Activated gamma-delta T cell treated with anti-CD3 and anti-CD28 coated beads, Interleukin-2, amount 50 U/mL, for 16 hours (primary cell): ENCODE data around the gene PFAS.

Experiments used
- DNase-seq: peaks from one replicate; pipeline ENCODE4 v3.0.0-alpha.2; 2020; ENCODE audit warnings: low read depth

The PFAS gene

GRCh38 chr17:8267480-8268147 lies 18.5 kb downstream of the PFAS start:
- DNase-seq = no peak

DNA sequence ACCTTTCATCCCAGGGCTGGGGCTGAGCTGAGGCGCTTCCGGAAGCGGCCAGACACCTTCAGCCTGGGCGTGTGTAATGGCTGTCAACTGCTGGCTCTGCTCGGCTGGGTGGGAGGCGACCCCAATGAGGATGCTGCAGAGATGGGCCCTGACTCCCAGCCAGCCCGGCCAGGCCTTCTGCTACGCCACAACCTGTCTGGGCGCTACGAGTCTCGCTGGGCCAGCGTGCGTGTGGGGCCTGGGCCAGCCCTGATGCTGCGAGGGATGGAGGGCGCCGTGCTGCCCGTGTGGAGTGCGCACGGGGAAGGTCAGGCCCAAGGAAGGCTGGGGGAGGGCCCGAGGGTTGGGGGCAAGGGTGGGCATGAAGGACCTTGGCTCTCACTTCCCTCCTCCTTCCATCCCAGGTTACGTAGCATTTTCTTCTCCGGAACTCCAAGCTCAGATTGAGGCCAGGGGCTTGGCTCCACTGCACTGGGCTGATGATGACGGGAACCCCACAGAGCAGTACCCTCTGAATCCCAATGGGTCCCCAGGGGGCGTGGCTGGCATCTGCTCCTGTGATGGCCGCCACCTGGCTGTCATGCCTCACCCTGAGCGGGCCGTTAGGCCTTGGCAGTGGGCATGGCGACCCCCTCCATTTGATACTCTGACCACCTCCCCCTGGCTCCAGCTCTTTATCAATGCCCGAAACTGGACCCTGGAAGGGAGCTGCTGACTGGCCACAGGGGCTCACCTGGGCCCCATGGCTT lies 19.6 kb downstream of the PFAS start:
- no peak for DNase-seq

DNA sequence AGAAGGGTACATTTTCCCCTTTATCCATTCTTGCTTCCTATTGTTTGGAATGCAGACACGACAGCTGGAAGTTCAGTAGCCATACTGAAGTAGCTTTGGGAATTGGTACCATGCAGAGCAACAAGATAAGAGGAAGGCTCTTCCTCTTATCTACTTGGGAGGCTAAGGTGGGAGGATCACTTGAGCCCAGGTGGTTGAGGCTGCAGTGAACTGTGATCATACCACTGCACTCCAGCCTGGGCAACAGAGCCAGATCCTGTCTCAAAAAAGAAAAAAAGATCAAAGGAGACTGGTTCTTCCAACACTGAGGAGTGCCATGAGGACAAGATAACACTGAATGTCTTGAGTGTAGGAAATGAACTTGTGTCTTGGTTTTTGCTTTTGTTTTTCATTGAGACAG lies 23.3 kb downstream of the PFAS start:
- no peak for DNase-seq

DNA sequence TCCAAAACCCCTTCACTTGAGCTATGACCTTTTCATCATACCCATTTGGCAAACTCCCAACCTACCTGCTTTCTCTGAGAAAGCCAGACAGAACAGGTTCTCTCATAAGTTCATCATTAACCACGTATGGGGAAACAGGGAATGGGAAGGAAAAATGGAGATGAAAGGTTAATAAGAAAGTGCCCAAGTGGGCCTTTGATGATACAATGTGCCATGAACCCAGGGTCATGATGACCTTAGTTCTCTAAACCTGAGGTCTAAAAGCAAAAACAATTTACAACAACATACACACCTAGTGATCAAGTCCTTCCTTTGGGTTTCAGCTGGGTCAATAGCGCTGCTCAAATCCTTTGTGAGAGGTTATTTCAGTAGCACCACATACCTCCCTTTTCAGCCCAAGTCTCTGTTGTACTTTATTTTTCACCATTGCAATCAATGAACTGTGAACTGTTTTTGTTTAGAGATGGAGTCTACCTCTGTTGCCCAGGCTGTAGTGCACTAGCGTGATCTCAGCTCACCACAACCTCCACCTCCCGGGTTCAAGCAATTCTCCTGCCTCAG lies 24.9 kb downstream of the PFAS start:
- DNase-seq = no peak

DNA sequence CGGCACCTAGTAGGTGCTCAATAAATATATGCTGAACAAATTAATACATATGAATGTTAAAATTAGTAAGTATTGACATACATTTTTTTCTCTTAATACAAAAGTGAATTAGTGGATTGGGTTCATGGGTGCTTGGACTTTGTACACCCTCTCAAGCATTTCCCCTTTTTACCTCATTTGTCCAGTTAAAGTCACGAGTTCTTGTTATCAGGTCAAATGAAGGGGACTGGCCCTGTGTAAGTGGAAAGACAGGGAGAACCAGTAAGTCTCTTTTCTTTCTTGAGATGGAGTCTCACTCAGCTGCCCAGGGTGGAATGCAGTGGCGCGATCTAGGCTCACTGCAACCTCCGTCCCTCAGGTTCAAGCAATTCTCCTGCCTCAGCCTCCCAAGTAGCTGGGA lies 25.7 kb downstream of the PFAS start:
- DNase-seq = no peak

GRCh38 chr17:8275421-8276290 lies 26.6 kb downstream of the PFAS start:
- no peak for DNase-seq

DNA sequence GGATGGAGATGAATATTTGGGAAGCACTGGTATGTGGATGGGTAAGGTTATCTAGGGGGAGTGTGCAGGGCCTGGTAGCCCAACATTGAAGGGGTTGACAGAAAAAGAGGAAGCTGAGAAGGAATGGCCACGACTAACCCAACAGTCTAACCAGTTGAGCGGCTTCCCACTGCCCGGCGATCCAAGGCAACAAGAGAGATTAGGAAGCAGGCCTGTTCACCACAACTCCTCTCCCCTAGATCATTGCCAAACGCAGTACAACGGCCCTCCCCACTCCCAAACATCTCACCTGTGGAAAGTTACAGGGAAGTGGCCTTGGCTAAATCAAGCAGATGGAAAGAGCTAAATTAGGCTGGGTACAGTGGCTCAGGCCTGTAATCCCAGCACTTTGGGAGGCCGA lies 28.2 kb downstream of the PFAS start:
- no peak for DNase-seq

DNA sequence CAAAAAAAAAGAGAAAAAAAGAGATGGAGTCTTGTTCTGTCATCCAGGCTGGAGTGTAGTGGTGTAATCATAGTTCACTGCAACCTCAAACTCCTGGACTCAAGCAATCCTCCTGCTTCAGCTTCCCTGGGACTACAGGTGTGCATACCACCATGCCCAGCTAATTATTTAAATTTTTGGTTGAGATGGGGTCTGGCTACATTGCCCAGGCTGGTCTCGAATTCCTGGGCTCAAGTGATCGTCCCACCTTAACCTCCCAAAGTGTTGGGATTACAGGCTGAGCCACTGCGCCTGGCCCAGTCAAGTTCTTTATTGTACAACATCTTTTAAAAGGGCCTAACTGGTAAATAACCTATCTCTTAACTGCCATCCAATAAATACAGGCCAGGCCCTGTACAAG lies 33.3 kb downstream of the PFAS start:
- no peak for DNase-seq

DNA sequence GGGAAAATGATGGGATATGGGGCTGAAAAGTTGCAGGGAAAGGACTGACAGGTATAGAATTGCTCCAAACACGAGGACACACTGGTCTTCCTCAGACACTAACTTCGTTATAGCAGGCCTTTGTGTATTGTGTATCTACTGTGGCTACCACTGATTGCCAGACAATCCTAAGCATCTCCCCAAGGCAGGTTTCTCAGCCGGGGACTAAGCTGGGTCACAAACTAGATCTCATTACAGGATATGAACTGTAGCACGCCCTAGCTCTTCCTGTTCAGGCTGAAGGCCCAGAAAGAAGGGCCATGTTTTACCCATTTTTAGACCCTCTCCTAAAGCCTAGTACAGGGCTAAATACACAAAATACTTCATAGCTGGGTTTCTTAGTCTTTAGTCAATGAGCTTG lies 34.3 kb downstream of the PFAS start:
- DNase-seq = no peak

- DNase-seq = no peak
These were observed 35.0 kb downstream of the PFAS start for GRCh38 chr17:8284126-8284525.

GRCh38 chr17:8285270-8286181 lies 36.4 kb downstream of the PFAS start:
- no peak for DNase-seq

DNA sequence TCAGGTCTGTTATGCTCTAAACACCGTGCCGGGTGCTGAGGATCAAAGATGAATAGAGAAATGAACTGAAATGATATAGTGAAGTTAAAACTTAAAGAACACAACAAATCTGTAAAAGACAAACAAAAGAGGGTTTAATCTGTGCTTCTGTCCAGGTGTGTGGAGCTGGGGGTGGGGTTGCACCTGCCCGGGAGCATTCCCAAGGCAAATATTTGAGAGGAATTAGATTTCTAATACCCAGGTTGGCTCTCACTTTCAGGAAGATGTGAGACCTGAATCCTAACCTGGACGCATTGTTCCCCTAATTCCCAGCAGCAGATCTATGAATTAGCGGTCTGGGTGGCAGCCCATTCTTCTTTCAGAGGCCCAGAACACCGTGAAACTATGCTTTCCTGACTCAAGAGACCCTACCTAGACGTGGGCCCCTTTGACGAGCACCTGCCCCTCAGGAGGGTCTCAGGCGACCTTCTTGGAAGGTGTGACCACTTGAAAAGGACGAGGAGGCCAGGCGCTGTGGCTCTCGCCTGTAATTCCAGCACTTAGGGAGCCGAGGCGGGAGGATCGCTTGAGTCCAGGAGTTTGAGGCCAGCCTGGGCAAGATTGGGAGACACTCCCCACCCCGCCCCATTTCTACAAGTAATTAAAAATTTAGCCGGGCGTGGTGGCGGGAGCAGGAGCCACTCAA lies 38.7 kb downstream of the PFAS start:
- DNase-seq = no peak

- DNase-seq = peak; percentile 71
These were observed 39.4 kb downstream of the PFAS start, which contains the start of gene RANGRF for GRCh38 chr17:8288336-8289102. Gene RANGRF, plus strand, starts transcription at chr17:8288670. Its CDS starts 119 bp downstream, at chr17:8288789.

- peak; percentile 45 for DNase-seq
These were observed 40.0 kb downstream of the PFAS start for GRCh38 chr17:8289103-8289397.

DNA sequence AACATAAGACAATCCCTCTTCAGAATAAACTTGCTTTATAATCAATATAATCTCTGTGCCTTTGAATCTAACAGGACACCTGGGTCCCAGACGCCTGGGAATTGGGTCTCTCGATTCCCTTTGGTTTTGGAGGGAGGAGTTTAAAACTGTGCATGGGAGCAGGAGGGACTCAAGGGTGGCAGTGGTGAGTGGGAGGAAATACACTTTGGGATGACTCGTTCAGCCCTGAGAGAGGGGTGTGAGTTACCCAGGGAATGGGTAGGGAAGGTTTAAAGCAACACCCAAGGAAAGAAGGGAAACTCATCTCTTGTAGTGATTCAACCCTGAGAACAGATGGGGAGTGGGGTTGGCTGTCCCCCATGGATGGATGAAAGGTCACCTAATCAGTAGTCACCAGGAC lies 41.0 kb downstream of the PFAS start:
- DNase-seq = no peak

GRCh38 chr17:8292639-8293395 lies 43.7 kb downstream of the PFAS start:
- no peak for DNase-seq

- DNase-seq = no peak
These were observed 45.3 kb downstream of the PFAS start for GRCh38 chr17:8294361-8294760.

DNA sequence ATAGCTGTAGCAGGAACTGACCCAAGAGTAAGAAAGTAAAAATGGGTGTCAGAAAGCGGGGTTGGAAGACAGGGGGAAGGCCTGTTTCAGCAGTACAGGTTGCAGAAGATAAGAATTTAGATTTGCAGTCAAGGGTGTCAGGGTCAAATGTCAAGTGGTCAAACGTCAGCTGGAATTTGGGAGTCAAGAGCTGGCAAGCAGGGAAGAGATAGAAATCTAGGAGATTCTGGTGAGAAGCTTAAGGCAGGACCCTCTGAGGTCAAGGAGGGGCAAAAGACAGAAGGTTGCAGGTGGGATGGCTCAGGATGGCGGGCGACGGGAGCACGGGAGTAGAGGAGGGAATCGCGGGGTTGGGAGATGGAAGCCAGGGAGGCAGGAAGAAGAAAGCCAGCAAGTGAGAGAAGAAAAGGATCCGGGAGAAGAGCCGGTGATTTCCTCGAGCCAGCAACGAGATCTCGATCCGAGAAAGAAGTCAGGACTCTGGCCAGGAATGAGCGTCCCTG lies 45.8 kb downstream of the PFAS start:
- DNase-seq = no peak

DNA sequence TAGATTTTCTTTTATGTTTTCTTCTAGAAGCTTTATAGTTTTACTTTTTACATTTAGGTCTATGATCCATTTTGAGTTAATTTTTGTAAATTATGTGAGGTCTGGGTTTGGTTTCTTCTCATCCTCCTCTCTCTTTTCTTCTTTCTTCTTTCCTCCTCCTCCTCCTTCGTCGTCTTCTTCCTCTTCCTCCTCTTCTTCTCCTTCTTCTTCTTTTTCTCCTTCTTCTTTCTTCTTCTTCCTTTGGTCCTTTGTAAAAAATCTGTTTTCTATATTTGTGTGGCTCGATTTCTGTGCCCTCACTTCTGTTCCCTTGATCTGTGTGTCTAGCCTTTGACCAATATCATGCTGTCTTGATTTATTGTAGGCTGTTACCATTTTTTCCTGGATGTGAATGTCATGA lies 51.1 kb downstream of the PFAS start:
- DNase-seq = no peak
